Subcutaneous adipose tissue (tissue), 4 donors: ENCODE measurements around the gene WDR83. TPM values are rescaled to one million over a fixed set of nuclear protein-coding genes. Genes with fewer than 3 reads are reported as not detected.

ENCODE experiments used
- total RNA-seq, 4 donors: library from RNA; depleted of rRNA; stranded (reverse); fragments of >200 nt; gene quantifications; one replicate each; pipeline ENCODE4 v1.1.0, GENCODE V29; 2016
- TF ChIP-seq, protein P1 (sequence below): fragments of 450-650 bp; IDR thresholded peaks from one replicate; pipeline ENCODE4 v1.5.1; 2016; ENCODE audit warnings: low read depth, mild to moderate bottlenecking, control low read depth, antibody characterized with exemption, moderate library complexity

WDR83 gene
- total RNA-seq, 4 donors from 2014 or later, result 5.7 to 11.6 (median 8.6) TPM

- TF ChIP-seq, protein P1, sequence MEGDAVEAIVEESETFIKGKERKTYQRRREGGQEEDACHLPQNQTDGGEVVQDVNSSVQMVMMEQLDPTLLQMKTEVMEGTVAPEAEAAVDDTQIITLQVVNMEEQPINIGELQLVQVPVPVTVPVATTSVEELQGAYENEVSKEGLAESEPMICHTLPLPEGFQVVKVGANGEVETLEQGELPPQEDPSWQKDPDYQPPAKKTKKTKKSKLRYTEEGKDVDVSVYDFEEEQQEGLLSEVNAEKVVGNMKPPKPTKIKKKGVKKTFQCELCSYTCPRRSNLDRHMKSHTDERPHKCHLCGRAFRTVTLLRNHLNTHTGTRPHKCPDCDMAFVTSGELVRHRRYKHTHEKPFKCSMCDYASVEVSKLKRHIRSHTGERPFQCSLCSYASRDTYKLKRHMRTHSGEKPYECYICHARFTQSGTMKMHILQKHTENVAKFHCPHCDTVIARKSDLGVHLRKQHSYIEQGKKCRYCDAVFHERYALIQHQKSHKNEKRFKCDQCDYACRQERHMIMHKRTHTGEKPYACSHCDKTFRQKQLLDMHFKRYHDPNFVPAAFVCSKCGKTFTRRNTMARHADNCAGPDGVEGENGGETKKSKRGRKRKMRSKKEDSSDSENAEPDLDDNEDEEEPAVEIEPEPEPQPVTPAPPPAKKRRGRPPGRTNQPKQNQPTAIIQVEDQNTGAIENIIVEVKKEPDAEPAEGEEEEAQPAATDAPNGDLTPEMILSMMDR, result no peak
These were observed 5.6 kb upstream of the WDR83 start for GRCh38 chr19:12660980-12661379.

DNA sequence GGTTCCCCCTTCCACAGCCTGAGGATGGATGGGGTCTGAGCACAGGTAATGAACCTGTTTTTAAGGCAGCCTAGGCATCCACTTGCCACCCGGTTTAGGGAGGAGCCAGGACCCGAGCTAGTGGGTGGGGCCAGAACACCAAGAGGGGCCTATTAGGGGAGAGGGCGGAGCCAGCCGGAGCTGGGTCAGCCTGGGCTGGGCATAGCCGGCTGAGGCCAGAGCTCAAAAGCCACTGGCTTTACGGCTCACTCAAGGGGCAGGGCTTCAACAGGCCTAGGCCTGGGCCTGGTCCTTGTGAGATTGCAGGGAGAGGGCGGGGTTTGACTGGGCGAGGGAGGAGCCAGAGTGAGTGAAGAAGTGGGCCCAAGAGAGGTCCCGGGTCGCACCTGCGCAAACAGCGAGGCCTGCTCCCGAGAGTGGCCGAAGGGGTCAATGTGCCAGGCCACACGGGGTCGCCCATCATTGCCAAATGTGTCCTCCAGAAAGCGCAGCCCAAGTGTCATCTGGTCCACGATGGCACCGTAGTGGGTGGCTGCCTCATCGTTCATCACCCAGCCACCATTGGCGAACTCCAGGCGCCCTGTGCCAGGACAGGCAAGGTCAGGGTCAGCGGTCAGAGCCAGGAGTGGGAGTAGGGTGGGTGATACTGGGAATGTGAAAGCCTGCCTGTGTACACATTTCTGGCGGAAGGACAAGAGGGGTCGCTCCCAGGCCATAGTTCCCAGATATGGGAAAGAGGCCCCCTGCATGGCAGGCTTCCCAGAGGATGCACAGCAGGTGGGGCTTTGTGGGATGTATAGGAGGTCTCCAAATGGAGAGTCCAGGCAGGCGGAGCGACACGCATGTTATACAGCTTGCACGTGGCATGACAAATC lies 2.0 kb upstream of the WDR83 start:
- TF ChIP-seq, protein P1, result no peak

- TF ChIP-seq, protein P1, result no peak
These were observed 1.4 kb upstream of the WDR83 start for GRCh38 chr19:12665281-12665573.

DNA sequence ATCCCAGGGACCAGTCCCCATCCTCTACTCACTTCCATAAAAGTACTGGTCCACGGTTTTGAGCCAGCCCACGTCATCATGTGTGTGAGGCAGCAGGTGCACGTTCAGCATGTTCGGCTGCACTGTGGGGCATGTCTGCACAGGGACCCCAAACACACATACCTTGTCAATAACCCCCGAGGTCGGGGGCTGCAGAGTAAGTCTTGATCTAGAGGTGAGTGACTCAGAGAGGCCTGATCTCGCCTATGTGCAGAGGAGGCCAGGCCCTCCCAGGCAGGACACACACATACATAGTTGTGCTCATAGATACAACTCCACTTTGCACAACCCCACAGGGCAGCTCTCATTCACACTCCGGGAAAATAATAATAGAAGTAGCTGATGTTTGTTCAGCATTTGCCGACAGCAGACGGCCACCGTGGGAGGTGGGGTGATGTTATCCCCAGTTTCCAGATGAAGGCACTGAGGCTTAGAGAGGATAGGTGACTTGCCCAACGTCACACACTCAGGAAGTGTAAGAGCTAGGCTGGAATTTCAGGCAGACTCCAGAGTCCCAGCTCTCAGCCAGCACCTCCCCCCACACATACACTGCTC lies 839 bp upstream of the WDR83 start:
- TF ChIP-seq, protein P1, result no peak

DNA sequence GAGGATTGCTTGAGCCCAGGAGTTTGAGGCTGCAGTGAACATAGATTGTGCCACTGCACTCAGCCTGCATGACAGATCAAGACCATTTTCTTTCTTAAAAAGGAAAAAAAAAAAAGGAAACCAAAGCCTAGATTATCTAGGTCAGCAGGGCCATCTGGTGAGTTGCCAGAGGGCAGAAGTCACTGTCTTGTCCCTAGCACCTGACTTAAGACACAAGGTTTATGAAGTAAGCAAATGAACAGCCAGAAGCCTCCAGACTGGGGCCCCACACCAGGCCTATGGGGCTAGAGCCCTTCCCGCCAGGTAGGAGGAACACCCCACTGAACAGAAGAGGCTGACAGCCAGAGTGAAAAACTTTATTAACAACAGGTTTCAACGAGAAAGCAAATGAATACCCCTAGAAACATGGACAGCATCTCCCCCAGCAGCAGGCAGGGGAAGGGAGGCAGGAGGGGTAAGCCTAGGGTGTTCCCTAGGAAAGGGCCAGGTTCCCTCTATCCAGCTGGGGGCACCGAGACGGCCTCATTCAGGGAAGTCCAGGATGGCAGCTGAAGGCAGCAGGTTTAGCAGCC lies 1.2 kb downstream of the WDR83 start:
- TF ChIP-seq, protein P1, result no peak

DNA sequence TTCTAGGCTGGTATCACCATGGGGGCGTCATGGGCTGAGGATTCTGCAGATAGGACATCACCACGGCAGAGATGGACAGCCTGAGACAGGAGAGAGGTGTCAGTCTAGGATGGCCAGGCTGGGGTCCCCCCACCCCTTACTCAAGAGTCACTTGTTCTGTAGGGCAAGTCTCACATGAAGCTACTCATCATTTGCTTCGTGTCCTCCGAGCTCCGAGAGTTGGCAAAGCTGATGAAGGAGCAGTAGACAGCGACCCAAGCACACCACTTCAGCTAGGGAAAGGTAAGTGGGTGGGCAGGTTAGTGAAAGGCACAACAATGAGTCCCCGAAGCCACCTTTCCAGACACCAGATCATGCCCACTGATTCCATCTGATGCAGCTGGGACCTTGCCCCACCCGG lies 1.7 kb downstream of the WDR83 start:
- TF ChIP-seq, protein P1, result no peak

DNA sequence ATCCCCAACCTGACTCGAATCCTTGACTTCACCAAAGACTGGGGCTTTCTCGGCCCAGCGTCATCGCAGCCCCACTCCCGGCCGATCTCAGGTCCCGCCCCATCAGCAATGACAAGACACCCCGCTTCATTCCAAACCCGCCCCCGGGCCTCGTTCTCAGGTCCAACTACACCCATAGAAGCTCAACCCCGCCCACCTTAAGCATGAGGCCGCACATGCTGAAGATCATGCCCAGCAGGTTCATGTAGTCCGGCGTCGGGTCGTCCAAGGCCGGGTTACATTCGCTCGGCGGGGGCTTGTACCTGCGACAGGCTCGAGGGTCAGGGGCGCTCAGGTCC lies 2.3 kb downstream of the WDR83 start:
- TF ChIP-seq, protein P1, result no peak
